ENCODE measurements around the gene TLR10.
"Not testable (repeated sequence)": the region's sequence is repeated elsewhere in the genome, so short reads cannot be mapped to it uniquely, and the experiment has no call there.

Gene TLR10

GRCh38 chr4:38780833-38781484 lies 1.8 kb downstream of the TLR10 start:
- no peak for DNase-seq (ENCODE audit: low spot score)
- TF ChIP-seq, protein P1, sequence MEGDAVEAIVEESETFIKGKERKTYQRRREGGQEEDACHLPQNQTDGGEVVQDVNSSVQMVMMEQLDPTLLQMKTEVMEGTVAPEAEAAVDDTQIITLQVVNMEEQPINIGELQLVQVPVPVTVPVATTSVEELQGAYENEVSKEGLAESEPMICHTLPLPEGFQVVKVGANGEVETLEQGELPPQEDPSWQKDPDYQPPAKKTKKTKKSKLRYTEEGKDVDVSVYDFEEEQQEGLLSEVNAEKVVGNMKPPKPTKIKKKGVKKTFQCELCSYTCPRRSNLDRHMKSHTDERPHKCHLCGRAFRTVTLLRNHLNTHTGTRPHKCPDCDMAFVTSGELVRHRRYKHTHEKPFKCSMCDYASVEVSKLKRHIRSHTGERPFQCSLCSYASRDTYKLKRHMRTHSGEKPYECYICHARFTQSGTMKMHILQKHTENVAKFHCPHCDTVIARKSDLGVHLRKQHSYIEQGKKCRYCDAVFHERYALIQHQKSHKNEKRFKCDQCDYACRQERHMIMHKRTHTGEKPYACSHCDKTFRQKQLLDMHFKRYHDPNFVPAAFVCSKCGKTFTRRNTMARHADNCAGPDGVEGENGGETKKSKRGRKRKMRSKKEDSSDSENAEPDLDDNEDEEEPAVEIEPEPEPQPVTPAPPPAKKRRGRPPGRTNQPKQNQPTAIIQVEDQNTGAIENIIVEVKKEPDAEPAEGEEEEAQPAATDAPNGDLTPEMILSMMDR (IDR thresholded peaks at IDR 0.05; ENCODE audit: borderline replicate concordance, control extremely low read depth, extremely low read depth, insufficient read depth, missing control alignments), result no peak
- in situ Hi-C loops (cut with MboI; ENCODE audit: low sequenced_read_pairs, unreplicated experiment), result no loop called here

DNA sequence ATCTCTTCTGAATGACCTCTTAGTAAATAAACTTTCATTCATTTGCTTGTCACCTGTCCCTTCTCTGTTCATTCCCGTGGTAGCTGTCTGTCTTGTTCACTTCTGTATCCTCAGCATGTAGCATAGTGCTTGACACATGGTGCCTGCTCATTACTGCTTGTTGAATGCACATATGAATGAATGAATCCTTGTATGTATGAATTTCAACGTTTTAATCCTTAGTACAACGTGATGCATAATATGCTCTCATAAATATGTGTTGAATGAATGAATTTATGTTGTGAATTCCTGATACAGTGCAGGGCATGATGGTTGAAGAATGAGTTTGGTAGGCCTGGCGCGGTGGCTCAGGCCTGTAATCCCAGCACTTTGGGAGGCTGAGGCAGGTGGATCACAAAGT lies 3.0 kb downstream of the TLR10 start:
- in situ Hi-C loops (cut with MboI; ENCODE audit: low sequenced_read_pairs, unreplicated experiment), result no loop called here
- no peak for DNase-seq (ENCODE audit: low spot score)
- TF ChIP-seq, protein P1 (IDR thresholded peaks at IDR 0.05; ENCODE audit: borderline replicate concordance, control extremely low read depth, extremely low read depth, insufficient read depth, missing control alignments), result no peak

DNA sequence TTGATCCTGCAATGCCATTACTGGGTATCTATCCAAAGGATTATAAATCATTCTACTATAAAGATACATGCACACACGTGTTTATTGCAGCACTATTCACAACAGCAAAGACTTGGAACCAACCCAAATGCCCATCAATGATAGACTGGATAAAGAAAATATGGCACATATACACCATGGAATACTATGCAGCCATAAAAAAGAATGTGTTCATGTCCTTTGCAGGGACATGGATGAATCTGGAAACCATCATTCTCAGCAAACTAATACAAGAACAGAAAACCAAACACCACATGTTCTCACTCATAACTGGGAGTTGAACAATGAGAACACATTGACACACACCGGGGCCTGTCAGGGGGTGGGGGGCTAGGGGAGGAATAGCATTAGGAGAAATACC lies 4.9 kb downstream of the TLR10 start:
- DNase-seq (ENCODE audit: low spot score); in situ Hi-C loops (cut with MboI; ENCODE audit: low sequenced_read_pairs, unreplicated experiment): not testable (repeated sequence)

- TF ChIP-seq, protein P1 (IDR thresholded peaks at IDR 0.05; ENCODE audit: borderline replicate concordance, control extremely low read depth, extremely low read depth, insufficient read depth, missing control alignments), result no peak
- no peak for DNase-seq (ENCODE audit: low spot score)
- in situ Hi-C loops (cut with MboI; ENCODE audit: low sequenced_read_pairs, unreplicated experiment), result no loop called here
Observed at GRCh38 chr4:38775326-38775725, 7.5 kb downstream of the TLR10 start.

DNA sequence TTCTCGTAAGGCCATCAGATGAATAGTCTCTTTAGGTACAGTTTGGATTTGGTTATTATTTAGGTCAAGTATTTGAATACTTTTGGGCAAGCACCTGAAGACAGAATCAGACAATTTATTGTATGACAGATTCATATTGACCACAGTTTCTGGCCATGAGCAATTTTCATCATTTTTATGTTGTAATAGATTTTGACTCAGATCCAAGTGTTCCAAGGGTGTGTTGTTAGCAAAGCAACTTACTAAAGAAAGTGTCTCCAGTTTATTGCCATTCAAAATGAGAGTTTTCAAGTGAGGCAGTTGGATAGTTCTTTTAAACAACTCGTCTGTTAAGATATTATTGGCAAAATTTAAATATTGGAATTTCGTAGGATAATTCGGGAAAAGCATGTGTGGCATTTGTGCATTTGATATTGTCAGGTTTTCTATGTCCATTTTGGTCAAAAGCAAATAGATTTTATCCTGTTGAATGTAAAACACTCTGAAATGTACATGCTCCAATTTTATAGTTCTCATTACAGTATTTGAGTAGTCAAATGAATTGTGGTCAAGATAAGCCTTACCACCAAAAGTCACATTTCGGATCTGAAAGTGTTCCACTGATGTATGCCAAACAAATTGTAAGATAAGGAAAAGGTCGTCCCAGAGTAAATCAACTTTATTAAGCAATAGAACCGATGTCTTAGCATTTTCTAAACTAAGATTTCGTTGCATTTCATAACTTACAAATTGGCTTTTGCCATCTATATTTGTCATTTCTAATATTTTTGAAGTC lies 8.4 kb downstream of the TLR10 start:
- TF ChIP-seq, protein P1 (IDR thresholded peaks at IDR 0.05; ENCODE audit: borderline replicate concordance, control extremely low read depth, extremely low read depth, insufficient read depth, missing control alignments), result no peak
- in situ Hi-C loops (cut with MboI; ENCODE audit: low sequenced_read_pairs, unreplicated experiment), result no loop called here
- DNase-seq (ENCODE audit: low spot score), result no peak

- DNase-seq (ENCODE audit: low spot score); in situ Hi-C loops (cut with MboI; ENCODE audit: low sequenced_read_pairs, unreplicated experiment): not testable (repeated sequence)
Observed at GRCh38 chr4:38770281-38770680, 12.5 kb downstream of the TLR10 start.

GRCh38 chr4:38769857-38770256 lies 12.9 kb downstream of the TLR10 start:
- TF ChIP-seq, protein P1 (IDR thresholded peaks at IDR 0.05; ENCODE audit: borderline replicate concordance, control extremely low read depth, extremely low read depth, insufficient read depth, missing control alignments), result no peak
- no peak for DNase-seq (ENCODE audit: low spot score)
- in situ Hi-C loops (cut with MboI; ENCODE audit: low sequenced_read_pairs, unreplicated experiment), result no loop called here
